Suprapubic skin (tissue), 4 donors: Measurements from ENCODE around the gene HEXD.

ENCODE experiments used
- EP300 ChIP-seq: sonication (generic); formaldehyde crosslinking; IDR thresholded peaks from one replicate; pipeline ENCODE4 v1.6.1; 2017; ENCODE audit warnings: antibody characterized with exemption
- POLR2AphosphoS5 ChIP-seq, 3 donors: sonication (generic); formaldehyde crosslinking; IDR thresholded peaks; one replicate each; pipeline ENCODE4 v1.6.1; 2017; ENCODE audit warnings: antibody characterized with exemption in 3 of 3
- TF ChIP-seq, protein P1 (sequence below), 2 donors: fragments of 200-600 bp in 1 of 2; fragments of 450-650 bp in 1 of 2; sonication (generic) in 1 of 2; IDR thresholded peaks; one replicate each; pipeline ENCODE4 v1.5.1; 2016 to 2019; ENCODE audit warnings: antibody characterized with exemption in 2 of 2, mild to moderate bottlenecking in 1 of 2, moderate library complexity in 1 of 2

DNA sequence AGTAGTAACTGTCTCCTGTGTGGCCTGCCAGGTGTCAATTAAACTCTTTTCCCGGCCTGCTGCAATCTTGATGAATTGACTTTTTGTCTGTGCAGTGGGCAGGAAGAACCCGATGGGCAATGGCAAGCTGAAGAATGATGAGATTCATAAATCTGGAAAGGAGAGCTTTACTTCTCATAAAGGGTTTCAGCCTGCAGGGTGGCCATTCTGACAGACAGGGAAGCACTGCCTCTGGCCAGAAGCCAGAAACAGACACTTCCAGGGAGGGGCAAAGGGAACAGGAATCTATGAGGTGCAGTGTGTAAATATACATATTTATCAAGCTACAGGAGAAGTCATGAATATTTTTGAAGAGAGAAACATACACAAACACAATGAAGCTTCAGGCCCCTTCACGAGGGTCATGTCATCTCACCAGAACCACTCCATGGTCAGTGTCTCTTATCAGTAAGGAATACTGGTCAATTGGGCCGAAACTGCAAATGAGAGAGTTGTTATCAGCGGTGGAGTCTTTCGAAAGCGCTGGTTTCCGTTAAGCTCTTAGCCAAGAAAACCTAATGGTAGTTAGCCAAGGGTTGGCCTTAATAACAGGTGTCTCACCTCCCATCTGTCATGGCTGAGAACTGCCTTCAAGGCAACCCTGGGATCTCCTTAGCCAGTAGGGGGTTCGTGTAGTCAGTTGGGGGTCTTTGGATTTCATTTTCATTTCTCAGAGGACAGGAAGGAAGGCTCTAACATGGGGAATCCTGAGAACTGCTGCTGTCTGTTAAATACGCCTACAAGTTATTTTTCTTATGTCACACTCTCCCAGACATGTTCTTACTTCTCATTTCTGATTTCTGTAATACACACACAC is 39.2 kb downstream of the HEXD start:
- TF ChIP-seq EP300 (no peak), POLR2AphosphoS5 (IDR thresholded peaks at IDR 0.05) (no peak)
- TF ChIP-seq, protein P1, sequence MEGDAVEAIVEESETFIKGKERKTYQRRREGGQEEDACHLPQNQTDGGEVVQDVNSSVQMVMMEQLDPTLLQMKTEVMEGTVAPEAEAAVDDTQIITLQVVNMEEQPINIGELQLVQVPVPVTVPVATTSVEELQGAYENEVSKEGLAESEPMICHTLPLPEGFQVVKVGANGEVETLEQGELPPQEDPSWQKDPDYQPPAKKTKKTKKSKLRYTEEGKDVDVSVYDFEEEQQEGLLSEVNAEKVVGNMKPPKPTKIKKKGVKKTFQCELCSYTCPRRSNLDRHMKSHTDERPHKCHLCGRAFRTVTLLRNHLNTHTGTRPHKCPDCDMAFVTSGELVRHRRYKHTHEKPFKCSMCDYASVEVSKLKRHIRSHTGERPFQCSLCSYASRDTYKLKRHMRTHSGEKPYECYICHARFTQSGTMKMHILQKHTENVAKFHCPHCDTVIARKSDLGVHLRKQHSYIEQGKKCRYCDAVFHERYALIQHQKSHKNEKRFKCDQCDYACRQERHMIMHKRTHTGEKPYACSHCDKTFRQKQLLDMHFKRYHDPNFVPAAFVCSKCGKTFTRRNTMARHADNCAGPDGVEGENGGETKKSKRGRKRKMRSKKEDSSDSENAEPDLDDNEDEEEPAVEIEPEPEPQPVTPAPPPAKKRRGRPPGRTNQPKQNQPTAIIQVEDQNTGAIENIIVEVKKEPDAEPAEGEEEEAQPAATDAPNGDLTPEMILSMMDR (IDR thresholded peaks at IDR 0.05), result no peak
